CD4-positive, alpha-beta T cell treated with Interferon gamma for 1 hour (primary cell): ENCODE measurements around the gene SH3RF1.

ENCODE experiments used
- DNase-seq: peaks from one replicate; pipeline ENCODE4 v3.0.0-alpha.2; 2020

Gene SH3RF1

DNA sequence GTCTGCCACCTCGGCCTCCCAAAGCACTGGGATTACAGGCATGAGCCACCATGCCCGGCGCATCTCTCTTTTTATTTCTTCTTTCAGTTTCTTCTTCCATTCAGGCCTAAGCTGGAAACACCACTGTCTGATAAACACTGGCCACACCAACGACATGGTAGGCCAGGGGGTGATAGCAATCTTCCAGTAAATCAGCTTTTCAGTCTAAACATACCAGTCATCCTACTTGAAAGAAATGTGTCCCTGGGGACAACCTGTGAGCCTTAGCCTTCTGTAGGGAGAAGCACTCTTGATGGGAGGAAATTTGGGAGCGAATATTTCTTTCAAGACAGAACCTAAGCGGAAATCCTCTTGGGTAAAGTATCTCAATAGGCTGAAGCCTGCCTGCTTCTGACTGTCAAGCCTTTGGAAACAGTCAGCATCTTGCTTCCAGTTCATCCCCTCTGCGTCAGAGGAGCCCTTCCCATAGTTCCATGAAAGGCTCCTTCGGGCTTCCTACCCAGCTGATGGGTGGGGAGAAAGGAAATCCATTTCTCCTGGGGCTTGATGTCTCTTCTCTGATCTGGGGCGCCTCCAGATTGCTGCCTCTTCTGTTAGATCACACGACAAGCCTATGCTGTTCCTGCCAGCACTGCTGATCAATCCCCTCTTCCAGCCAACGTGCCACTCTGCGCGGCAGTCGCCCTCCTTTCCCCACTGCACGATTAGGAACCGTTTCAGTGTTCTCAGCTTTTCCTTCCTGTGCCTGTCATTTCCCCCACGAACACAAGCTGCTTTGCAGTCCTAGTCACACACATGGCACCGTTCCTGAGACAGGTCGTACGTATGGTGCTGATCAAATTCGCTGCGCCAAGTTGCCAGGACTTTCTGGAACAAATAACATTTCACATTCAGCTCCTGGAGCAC is 211.2 kb downstream of the SH3RF1 start:
- no peak for DNase-seq

GRCh38 chr4:169058312-169058711 is 212.4 kb downstream of the SH3RF1 start:
- DNase-seq = no peak

- no peak for DNase-seq
Measured at GRCh38 chr4:169054879-169055278, 215.9 kb downstream of the SH3RF1 start.

GRCh38 chr4:169052594-169052945 is 218.2 kb downstream of the SH3RF1 start:
- no peak for DNase-seq

GRCh38 chr4:169051761-169052593 is 218.8 kb downstream of the SH3RF1 start:
- DNase-seq = no peak

DNA sequence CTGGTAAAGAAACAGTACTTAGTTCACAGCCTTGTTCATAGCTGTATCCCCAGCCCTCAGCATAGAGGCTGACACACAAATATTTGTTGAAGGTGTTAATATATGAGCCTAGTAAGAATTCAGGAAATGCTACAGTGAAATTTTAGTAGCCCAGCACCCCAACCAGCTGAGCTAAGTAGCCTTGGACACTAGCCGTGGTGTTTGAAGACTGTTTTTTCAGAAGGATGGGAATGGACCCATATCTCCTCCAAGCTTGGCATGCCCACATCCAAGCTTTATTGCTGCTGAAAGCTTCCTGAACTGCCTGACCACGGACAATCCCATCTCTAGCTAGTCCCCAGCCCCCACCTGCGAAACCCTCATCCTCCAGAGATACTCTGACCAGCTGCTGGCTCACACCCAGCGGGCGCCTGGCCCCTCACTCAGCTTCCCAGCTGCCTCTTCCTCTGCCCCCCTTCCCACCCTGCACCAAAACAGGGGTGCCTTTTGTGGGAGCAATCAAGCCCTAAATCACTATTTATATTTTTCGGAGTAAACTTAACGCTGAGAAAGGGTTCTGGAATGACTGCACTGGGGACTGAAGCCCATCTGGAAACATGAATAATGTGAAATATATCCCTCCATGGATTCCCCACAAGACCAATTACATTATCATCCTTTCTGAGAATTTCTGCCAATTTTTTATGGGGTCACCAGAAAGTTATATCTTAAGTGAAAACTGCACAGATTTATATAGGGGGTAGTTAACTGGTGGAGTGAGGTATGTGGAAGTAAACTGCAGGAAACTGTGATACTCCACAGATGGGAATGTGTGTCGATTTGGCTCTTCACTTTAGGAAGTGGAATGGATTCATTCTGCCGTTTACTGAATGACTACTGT is 219.6 kb downstream of the SH3RF1 start:
- DNase-seq = no peak

DNA sequence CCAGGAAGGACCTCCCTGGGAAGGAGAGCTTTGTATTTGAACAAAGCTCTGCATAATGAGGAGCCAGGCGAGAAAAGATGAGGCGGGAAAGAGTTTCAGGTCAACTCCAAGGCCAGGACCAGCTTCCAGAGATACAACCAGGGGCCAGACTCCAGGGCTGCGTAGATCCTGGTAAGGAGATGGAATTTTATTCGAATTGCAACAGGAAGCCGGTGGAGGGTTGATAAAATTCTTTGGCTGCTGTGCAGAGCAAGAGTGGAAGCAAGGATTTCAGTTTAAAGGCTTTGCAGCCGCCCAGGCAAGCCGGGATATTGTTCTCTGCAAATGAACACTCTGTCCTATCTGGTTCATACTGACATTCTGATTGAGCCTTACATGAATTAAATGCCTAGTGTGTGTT is 220.5 kb downstream of the SH3RF1 start:
- DNase-seq = no peak

GRCh38 chr4:169048868-169049414 is 221.8 kb downstream of the SH3RF1 start:
- DNase-seq = no peak

- DNase-seq = no peak
Measured at GRCh38 chr4:169047956-169048355, 222.8 kb downstream of the SH3RF1 start.

GRCh38 chr4:169045862-169046584 is 224.7 kb downstream of the SH3RF1 start:
- DNase-seq = no peak

GRCh38 chr4:169044714-169045447 is 225.9 kb downstream of the SH3RF1 start:
- DNase-seq = no peak
